Uterus (tissue), 4 donors: ENCODE results near the gene PRSS3. TPM values are rescaled to one million over a fixed set of nuclear protein-coding genes. Genes with fewer than 3 reads are reported as not detected.
A peak's percentile ranks its signal among the peaks of the same experiment; 100 is the strongest.

Source experiments
- DNase-seq, 2 donors: peaks; one replicate each; pipeline ENCODE4 v3.0.0-alpha.2; 2019 to 2020
- H3K27ac ChIP-seq, 2 donors: fragments of 200-600 bp; sonication (generic); 1 replicate in 1 of 2; 2 replicates in 1 of 2; pipeline ENCODE4 v1.5.1; 2016 to 2018
- H3K27me3 ChIP-seq, 2 donors: fragments of 200-600 bp; sonication (generic); one replicate each; pipeline ENCODE4 v1.5.1; 2018 to 2019; ENCODE audit warnings: control low read depth in 1 of 2
- H3K36me3 ChIP-seq, 2 donors: fragments of 200-600 bp; sonication (generic); one replicate each; pipeline ENCODE4 v1.5.1; 2019; ENCODE audit warnings: control low read depth in 1 of 2
- H3K4me1 ChIP-seq, 2 donors: fragments of 200-600 bp; sonication (generic); one replicate each; pipeline ENCODE4 v1.5.1; 2018 to 2019; ENCODE audit warnings: control low read depth in 1 of 2
- H3K4me3 ChIP-seq, 2 donors: fragments of 200-600 bp; sonication (generic); 1 replicate in 1 of 2; 2 replicates in 1 of 2; pipeline ENCODE4 v1.5.1; 2018 to 2019; ENCODE audit warnings: mild to moderate bottlenecking in 1 of 2
- H3K9me3 ChIP-seq, 2 donors: fragments of 200-600 bp; sonication (generic); one replicate each; pipeline ENCODE4 v1.5.1; 2019; ENCODE audit warnings: control low read depth in 1 of 2
- POLR2A ChIP-seq, 2 donors: fragments of 450-650 bp; IDR thresholded peaks; one replicate each; pipeline ENCODE4 v1.6.1; 2016; ENCODE audit warnings: antibody characterized with exemption in 2 of 2, mild to moderate bottlenecking in 1 of 2, moderate library complexity in 1 of 2
- intact Hi-C: fragments of 100-400 bp; cut with DNase I; formaldehyde crosslinking; loops from one replicate; pipeline ENCODE4 v1.15.1; 2023; ENCODE audit warnings: low total_unique reads
- total RNA-seq, 4 donors: library from RNA; depleted of rRNA in 3 of 4; stranded (reverse); fragments of >200 nt in 3 of 4; gene quantifications; one replicate each; pipeline versions ENCODE4 v1.1.0 to v1.2.4, GENCODE V29; 2014 to 2023
- TF ChIP-seq, protein P1 (sequence below), 4 experiments: fragments of 200-600 bp in 2 of 4; fragments of 450-650 bp in 2 of 4; sonication (generic) in 2 of 4; IDR thresholded peaks; one replicate each; pipeline ENCODE4 v1.5.1; 2016 to 2019; ENCODE audit warnings: antibody characterized with exemption in 4 of 4, mild to moderate bottlenecking in 2 of 4, moderate library complexity in 1 of 4
- donor health status: DM: yes; HTN: yes; CAD: no.

Gene PRSS3
- total RNA-seq, 4 donors from 2014 or later: not detected

DNA sequence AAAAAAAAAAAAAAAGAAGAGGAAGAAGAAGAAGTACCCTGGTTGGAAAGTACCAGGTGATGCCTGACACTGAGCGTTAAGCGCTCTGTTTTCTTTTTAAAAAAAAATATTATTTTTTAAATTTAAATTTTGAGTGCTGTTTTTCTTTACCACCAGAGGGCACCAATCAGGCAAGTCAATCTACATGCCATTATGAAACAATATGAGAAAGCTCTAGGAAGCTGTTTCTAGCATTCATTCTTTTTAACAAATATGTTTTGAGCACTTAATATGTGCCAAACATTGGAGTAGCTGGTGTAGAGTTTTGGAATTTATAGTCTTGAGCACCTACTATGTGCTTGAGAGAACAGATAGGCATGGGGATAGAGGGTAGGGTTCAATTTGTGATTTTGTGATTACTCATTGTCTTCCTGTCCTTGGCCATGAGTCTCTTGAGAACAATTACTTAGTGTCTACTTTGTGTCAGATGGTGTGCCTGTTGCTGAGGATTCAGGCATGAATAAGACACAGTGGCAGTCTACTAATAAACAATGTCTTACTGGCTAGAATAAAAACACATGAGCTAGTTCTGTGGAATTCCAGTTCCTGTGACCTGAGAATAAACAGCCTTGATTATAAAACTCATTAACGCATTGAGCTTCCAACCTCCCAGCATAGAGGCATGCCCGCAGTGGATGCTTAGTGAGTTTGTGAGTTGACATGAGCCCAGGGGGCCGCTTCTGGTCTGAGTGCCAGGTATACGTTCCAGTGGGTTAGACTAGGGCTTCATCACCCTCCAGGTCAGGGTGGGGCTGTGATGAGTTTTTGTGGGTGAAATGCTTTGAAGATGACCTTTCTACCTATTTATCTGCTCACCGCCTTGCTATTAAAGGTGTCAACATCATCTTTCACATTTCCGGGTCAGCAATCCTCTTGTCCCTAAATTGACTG, 18.6 kb downstream of the PRSS3 start:
- no peak for DNase-seq
- H3K4me3 ChIP-seq: no peak overlapping the region
- H3K27me3 ChIP-seq: no peaks in the 10 kb centered on the region
- H3K27ac ChIP-seq: peak overlapping the region; percentile 41 to 48
- H3K36me3 ChIP-seq: no peaks in the 10 kb centered on the region
- no peaks in the 10 kb centered on the region for H3K9me3 ChIP-seq
- H3K4me1 ChIP-seq: no peaks in the 10 kb centered on the region
- intact Hi-C loops: loop anchor here (5.0 kb wide), 1 partner anchor 38 kb away; no protein-coding TSS in a partner anchor
- TF ChIP-seq, protein P1, sequence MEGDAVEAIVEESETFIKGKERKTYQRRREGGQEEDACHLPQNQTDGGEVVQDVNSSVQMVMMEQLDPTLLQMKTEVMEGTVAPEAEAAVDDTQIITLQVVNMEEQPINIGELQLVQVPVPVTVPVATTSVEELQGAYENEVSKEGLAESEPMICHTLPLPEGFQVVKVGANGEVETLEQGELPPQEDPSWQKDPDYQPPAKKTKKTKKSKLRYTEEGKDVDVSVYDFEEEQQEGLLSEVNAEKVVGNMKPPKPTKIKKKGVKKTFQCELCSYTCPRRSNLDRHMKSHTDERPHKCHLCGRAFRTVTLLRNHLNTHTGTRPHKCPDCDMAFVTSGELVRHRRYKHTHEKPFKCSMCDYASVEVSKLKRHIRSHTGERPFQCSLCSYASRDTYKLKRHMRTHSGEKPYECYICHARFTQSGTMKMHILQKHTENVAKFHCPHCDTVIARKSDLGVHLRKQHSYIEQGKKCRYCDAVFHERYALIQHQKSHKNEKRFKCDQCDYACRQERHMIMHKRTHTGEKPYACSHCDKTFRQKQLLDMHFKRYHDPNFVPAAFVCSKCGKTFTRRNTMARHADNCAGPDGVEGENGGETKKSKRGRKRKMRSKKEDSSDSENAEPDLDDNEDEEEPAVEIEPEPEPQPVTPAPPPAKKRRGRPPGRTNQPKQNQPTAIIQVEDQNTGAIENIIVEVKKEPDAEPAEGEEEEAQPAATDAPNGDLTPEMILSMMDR (IDR thresholded peaks at IDR 0.05): peak; percentile 61 to 76 (median 70)
- peak in 1 of 2 donors; percentile 22 for TF ChIP-seq POLR2A (IDR thresholded peaks at IDR 0.05)

- Histone ChIP-seq H3K4me3 (no peak overlapping the region), H3K27me3 (no peaks in the 10 kb centered on the region), H3K27ac (peak overlapping the region; percentile 99), H3K4me1 (no peaks in the 10 kb centered on the region), H3K36me3 (no peaks in the 10 kb centered on the region), H3K9me3 (no peaks in the 10 kb centered on the region)
- DNase-seq: no peak
- intact Hi-C loops: no loop called here
- no peak for TF ChIP-seq POLR2A (IDR thresholded peaks at IDR 0.05)
- TF ChIP-seq, protein P1 (IDR thresholded peaks at IDR 0.05): no peak
Observed at GRCh38 chr9:33815781-33816180, 20.4 kb downstream of the PRSS3 start.

GRCh38 chr9:33816327-33817252, 21.2 kb downstream of the PRSS3 start, which contains the start of gene UBE2R2:
Gene UBE2R2, plus strand, starts transcription at chr9:33817160. Its CDS starts 598 bp downstream, at chr9:33817758.
- Histone ChIP-seq H3K4me1 (no peaks in the 10 kb centered on the region), H3K27me3 (no peaks in the 10 kb centered on the region), H3K9me3 (no peaks in the 10 kb centered on the region), H3K36me3 (no peaks in the 10 kb centered on the region), H3K27ac (peak within 1 kb of the TSS; percentile 99), H3K4me3 (peak within 1 kb of the TSS; percentile 71 to 90)
- peak; percentile 89 to 90 for DNase-seq
- intact Hi-C loops: no loop called here
- TF ChIP-seq POLR2A (IDR thresholded peaks at IDR 0.05): peak; percentile 29 to 72
- TF ChIP-seq, protein P1 (IDR thresholded peaks at IDR 0.05): peak in 1 of 4 experiments; percentile 5

GRCh38 chr9:33817327-33818166, 22.2 kb downstream of the PRSS3 start:
- no peaks in the 10 kb centered on the region for H3K27me3 ChIP-seq
- intact Hi-C loops: no loop called here
- no peaks in the 10 kb centered on the region for H3K9me3 ChIP-seq
- no peaks in the 10 kb centered on the region for H3K36me3 ChIP-seq
- no peaks in the 10 kb centered on the region for H3K4me1 ChIP-seq
- no peak for TF ChIP-seq POLR2A (IDR thresholded peaks at IDR 0.05)
- TF ChIP-seq, protein P1 (IDR thresholded peaks at IDR 0.05): peak in 2 of 4 experiments; percentile 27 to 31
- H3K4me3 ChIP-seq: peak overlapping the region; percentile 71 to 90
- peak overlapping the region; percentile 99 for H3K27ac ChIP-seq
- peak; percentile 54 to 58 for DNase-seq
